Kidney (tissue), 14 donors: ENCODE results near the gene ACSBG1. TPM values are rescaled to one million over a fixed set of nuclear protein-coding genes. Genes with fewer than 3 reads are reported as not detected.

Experiments used
- DNase-seq, 5 donors: peaks; one replicate each; pipeline ENCODE4 v3.0.0-alpha.2; 2013 to 2020
- FAIRE-seq: peaks from 2 replicates; lab custom pipeline; 2012; peaks lifted over from hg19 to GRCh38; lab: Jason Lieb, UNC
- H3K27ac ChIP-seq, 2 donors: one replicate each; pipeline ENCODE4 v1.7.0; 2013; ENCODE audit warnings: low read depth in 2 of 2, low read length in 2 of 2, inconsistent platforms in 1 of 2
- H3K27me3 ChIP-seq: one replicate; pipeline ENCODE4 v1.7.1; 2013; ENCODE audit warnings: low read length, inconsistent platforms; ENCODE audit not compliant: control insufficient read depth, insufficient read depth
- H3K36me3 ChIP-seq, 3 donors: one replicate each; pipeline versions ENCODE4 v1.7.0 to v1.7.1; 2013; ENCODE audit warnings: low read length in 3 of 3, control low read depth in 1 of 3, inconsistent platforms in 1 of 3; ENCODE audit not compliant: insufficient read depth in 3 of 3, control insufficient read depth in 2 of 3
- H3K4me1 ChIP-seq, 3 donors: one replicate each; pipeline versions ENCODE4 v1.7.0 to v1.7.1; 2013; ENCODE audit warnings: low read length in 3 of 3, inconsistent platforms in 1 of 3, low read depth in 1 of 3; ENCODE audit not compliant: control insufficient read depth in 2 of 3, insufficient read depth in 2 of 3
- H3K4me3 ChIP-seq, 3 donors: one replicate each; pipeline versions ENCODE4 v1.7.0 to v1.8.1; 2013; ENCODE audit warnings: low read length in 3 of 3, control low read depth in 1 of 3, inconsistent platforms in 1 of 3
- H3K9ac ChIP-seq, 3 donors: one replicate each; pipeline versions ENCODE4 v1.7.0 to v1.7.1; 2013; ENCODE audit warnings: low read length in 3 of 3, control low read depth in 1 of 3, inconsistent platforms in 1 of 3
- H3K9me3 ChIP-seq, 3 donors: one replicate each; pipeline versions ENCODE4 v1.7.0 to v1.7.1; 2013; ENCODE audit warnings: low read length in 3 of 3, control low read depth in 1 of 3, inconsistent platforms in 1 of 3; ENCODE audit not compliant: control insufficient read depth in 2 of 3, insufficient read depth in 1 of 3
- CTCF ChIP-seq: IDR thresholded peaks from 3 replicates; pipeline ENCODE4 v1.5.1; 2012; ENCODE audit warnings: mild to moderate bottlenecking, moderate library complexity, borderline replicate concordance; ENCODE audit not compliant: insufficient read depth; ENCODE audit errors: extremely low read depth
- intact Hi-C: fragments of 100-400 bp; cut with DNase I; formaldehyde crosslinking; loops from one replicate; pipeline ENCODE4 v1.11.1; 2022
- polyA plus RNA-seq: library from polyadenylated mRNA; stranded (reverse); fragments of 350-450 nt; fragmentation: Illumina TruSeq; extraction: RNeasy Lipid Tissue Mini Kit (QIAGEN cat#74804); gene quantifications from one replicate; pipeline ENCODE4 v1.2.3, GENCODE V29; 2014; ENCODE audit warnings: low read depth, low replicate concordance; ENCODE audit not compliant: insufficient read depth
- total RNA-seq: library from RNA; stranded (reverse); fragmentation: NEBNext Ultra II Directional; extraction: Animal tissue kit (Norgen Biotek cat#: 25700); gene quantifications from one replicate; pipeline ENCODE4 v1.2.1, GENCODE V29; 2021
- donor health status: control.
- donor health status: control.
- donor health status: control.
- donor health status: control.
- donor health status: control.
- donor health status: DM: yes; HTN: yes; CAD: no.
- donor health status: Normal renal cell carcinoma (clear cell type).

ACSBG1 gene
- total and polyA plus RNA-seq, 2 donors from 2014 or later: 0.13 to 0.86 TPM

GRCh38 chr15:78197632-78198031 is 36.7 kb downstream of the ACSBG1 start:
- H3K9ac ChIP-seq: no peak overlapping the region
- no peaks in the 10 kb centered on the region for H3K9me3 ChIP-seq
- no peak overlapping the region for H3K4me3 ChIP-seq
- no peak for DNase-seq
- no peak overlapping the region for H3K27ac ChIP-seq
- H3K27me3 ChIP-seq: no peaks in the 10 kb centered on the region
- no peak for TF ChIP-seq CTCF
- FAIRE-seq: no peak
- H3K36me3 ChIP-seq: no peaks in the 10 kb centered on the region
- intact Hi-C loops: loop anchor here (10.0 kb wide), 1 partner anchor 63 kb away; the partner anchor contains the start of gene CIB2
- no peaks in the 10 kb centered on the region for H3K4me1 ChIP-seq

- Histone ChIP-seq H3K4me3 (no peak overlapping the region), H3K36me3 (no peaks in the 10 kb centered on the region), H3K9ac (no peak overlapping the region), H3K4me1 (no peaks in the 10 kb centered on the region), H3K9me3 (peaks cover 0 to 7% (median 0%) of the 10 kb centered on the region in 3 donors), H3K27me3 (no peaks in the 10 kb centered on the region), H3K27ac (no peak overlapping the region)
- no peak for FAIRE-seq
- DNase-seq: peak in 4 of 5 donors; percentile 31 to 47 (median 42)
- intact Hi-C loops: loop anchor here (10.0 kb wide), 1 partner anchor 61 kb away; the partner anchor contains the start of gene CIB2
- TF ChIP-seq CTCF: peak; percentile 69
Observed at GRCh38 chr15:78195735-78196201, 38.6 kb downstream of the ACSBG1 start.

- DNase-seq: no peak
- no peaks in the 10 kb centered on the region for H3K4me1 ChIP-seq
- no peak overlapping the region for H3K9ac ChIP-seq
- intact Hi-C loops: loop anchor here (10.0 kb wide), 1 partner anchor 60 kb away; the partner anchor contains the start of gene CIB2
- FAIRE-seq: no peak
- no peaks in the 10 kb centered on the region for H3K36me3 ChIP-seq
- no peaks in the 10 kb centered on the region for H3K27me3 ChIP-seq
- H3K4me3 ChIP-seq: no peak overlapping the region
- H3K27ac ChIP-seq: no peak overlapping the region
- H3K9me3 ChIP-seq: peaks cover 0 to 7% (median 0%) of the 10 kb centered on the region in 3 donors
- TF ChIP-seq CTCF: no peak
Observed at GRCh38 chr15:78194568-78194925, 39.8 kb downstream of the ACSBG1 start.
